NCI-H510A (cell line): ENCODE data around the gene SCAF4.
"Not testable (repeated sequence)": the region's sequence is repeated elsewhere in the genome, so short reads cannot be mapped to it uniquely, and the experiment has no call there.

ENCODE experiments used
- DNase-seq: peaks from one replicate; lab custom pipeline; 2025; lab: John Stamatoyannopoulos, UW

Gene SCAF4

GRCh38 chr21:31671146-31671716 is 60.7 kb downstream of the SCAF4 start:
- DNase-seq = no peak

- DNase-seq = no peak
Measured at GRCh38 chr21:31670070-31670469, 61.8 kb downstream of the SCAF4 start.

GRCh38 chr21:31668651-31669491 is 63.0 kb downstream of the SCAF4 start:
- DNase-seq = no peak

GRCh38 chr21:31667639-31668038 is 64.3 kb downstream of the SCAF4 start:
- no peak for DNase-seq

GRCh38 chr21:31667132-31667531 is 64.8 kb downstream of the SCAF4 start:
- no peak for DNase-seq

GRCh38 chr21:31666445-31667010 is 65.4 kb downstream of the SCAF4 start:
- DNase-seq = no peak

GRCh38 chr21:31665869-31666268 is 66.0 kb downstream of the SCAF4 start:
- not testable (repeated sequence) for DNase-seq

GRCh38 chr21:31665397-31665796 is 66.5 kb downstream of the SCAF4 start:
- no peak for DNase-seq

GRCh38 chr21:31663584-31664249 is 68.2 kb downstream of the SCAF4 start:
- DNase-seq = no peak

GRCh38 chr21:31660591-31660990 is 71.3 kb downstream of the SCAF4 start:
- DNase-seq = no peak

- DNase-seq = no peak
Measured at GRCh38 chr21:31660259-31660565, 71.7 kb downstream of the SCAF4 start.

- peak; percentile 93 for DNase-seq
Measured at GRCh38 chr21:31659536-31660258, 72.2 kb downstream of the SCAF4 start, which contains the start of gene SOD1. Gene SOD1 (plus strand): TSS chr21:31659693. CDS start chr21:31659770, 77 bp downstream.

- DNase-seq = no peak
Measured at GRCh38 chr21:31659286-31659535, 72.7 kb downstream of the SCAF4 start.

- DNase-seq = no peak
Measured at GRCh38 chr21:31658053-31658452, 73.9 kb downstream of the SCAF4 start.

- no peak for DNase-seq
Measured at GRCh38 chr21:31656199-31657095, 75.5 kb downstream of the SCAF4 start.

- not testable (repeated sequence) for DNase-seq
Measured at GRCh38 chr21:31654821-31655580, 76.9 kb downstream of the SCAF4 start.

- no peak for DNase-seq
Measured at GRCh38 chr21:31654340-31654739, 77.6 kb downstream of the SCAF4 start.

GRCh38 chr21:31651491-31651890 is 80.4 kb downstream of the SCAF4 start:
- not testable (repeated sequence) for DNase-seq

- no peak for DNase-seq
Measured at GRCh38 chr21:31650930-31651329, 81.0 kb downstream of the SCAF4 start.

GRCh38 chr21:31647650-31648049 is 84.3 kb downstream of the SCAF4 start:
- DNase-seq = no peak

GRCh38 chr21:31644643-31645042 is 87.3 kb downstream of the SCAF4 start:
- no peak for DNase-seq
